Astrocyte (in vitro differentiated cells and primary cell): ENCODE results near the gene DMRT2.

ENCODE experiments used
- EZH2 ChIP-seq: IDR thresholded peaks from 2 replicates; pipeline ENCODE4 v1.6.1; 2012; ENCODE audit warnings: mild to moderate bottlenecking, low read length, inconsistent platforms; ENCODE audit not compliant: insufficient read depth
- TF ChIP-seq, protein P1 (sequence below): IDR thresholded peaks from 2 replicates; pipeline ENCODE4 v1.5.1; 2011; ENCODE audit warnings: low read depth, mild to moderate bottlenecking, inconsistent platforms, low read length, moderate library complexity; ENCODE audit not compliant: insufficient read depth

DNA sequence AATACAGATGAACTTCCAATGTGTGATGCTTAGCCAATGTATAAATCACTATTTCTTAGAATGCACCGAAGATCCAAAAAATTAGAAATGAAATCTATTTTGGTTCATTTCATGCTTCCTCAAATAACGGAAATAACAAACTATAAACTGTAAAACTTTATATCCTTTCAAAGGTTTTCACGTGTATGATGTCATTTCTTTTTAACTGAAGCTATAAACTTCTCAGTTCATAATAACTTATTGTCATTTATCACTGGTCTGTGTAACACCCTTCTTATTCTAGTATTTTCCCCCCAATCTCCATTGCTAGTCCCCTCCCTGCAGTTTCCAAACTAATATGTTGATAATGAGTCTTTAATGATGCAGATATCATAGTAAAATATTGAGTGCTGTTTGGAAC, 36.4 kb downstream of the DMRT2 start:
- TF ChIP-seq, protein P1, sequence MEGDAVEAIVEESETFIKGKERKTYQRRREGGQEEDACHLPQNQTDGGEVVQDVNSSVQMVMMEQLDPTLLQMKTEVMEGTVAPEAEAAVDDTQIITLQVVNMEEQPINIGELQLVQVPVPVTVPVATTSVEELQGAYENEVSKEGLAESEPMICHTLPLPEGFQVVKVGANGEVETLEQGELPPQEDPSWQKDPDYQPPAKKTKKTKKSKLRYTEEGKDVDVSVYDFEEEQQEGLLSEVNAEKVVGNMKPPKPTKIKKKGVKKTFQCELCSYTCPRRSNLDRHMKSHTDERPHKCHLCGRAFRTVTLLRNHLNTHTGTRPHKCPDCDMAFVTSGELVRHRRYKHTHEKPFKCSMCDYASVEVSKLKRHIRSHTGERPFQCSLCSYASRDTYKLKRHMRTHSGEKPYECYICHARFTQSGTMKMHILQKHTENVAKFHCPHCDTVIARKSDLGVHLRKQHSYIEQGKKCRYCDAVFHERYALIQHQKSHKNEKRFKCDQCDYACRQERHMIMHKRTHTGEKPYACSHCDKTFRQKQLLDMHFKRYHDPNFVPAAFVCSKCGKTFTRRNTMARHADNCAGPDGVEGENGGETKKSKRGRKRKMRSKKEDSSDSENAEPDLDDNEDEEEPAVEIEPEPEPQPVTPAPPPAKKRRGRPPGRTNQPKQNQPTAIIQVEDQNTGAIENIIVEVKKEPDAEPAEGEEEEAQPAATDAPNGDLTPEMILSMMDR: no peak
- TF ChIP-seq EZH2: no peak
